Measurements from ENCODE around the gene COL23A1.
"Not testable (repeated sequence)": the region's sequence is repeated elsewhere in the genome, so short reads cannot be mapped to it uniquely, and the experiment has no call there.

The COL23A1 gene

DNA sequence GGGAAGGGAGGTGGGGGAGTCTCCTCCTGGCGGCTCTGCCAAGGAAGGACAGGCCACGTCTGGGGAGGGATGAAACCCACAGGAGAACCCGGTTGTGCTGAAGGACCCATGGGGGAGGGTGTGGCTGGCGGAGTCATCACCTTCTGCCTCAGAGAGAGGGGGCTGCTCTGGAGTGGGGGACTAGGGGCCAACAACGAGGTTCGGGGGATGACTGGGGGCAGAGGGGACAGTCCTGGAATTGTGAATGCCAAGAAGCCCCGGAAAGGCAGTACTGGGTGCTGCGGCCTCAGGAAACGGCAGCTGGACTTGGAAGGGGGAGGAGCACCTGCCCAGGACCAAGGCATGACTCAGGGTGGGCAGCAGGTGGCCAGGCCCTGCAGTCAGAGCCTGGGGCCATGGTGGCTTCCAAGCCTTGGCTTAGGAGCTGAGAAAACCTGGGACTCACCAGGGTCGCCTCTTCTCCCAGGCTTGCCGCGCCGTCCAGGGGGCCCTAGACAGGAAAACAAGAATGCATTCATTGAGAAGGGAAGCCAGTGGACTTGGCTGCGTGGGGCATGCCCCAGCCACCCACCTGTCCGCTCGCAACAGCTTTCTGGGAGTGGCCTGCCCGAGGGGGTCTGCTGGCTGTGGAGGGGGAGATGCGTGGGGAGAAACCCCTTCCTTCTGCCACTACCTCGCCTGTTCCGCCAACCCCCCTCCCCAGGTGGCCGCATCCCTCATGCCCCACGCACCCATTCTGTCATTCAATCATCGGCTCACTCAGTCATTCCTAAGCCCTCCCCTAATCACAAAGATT lies 283.6 kb downstream of the COL23A1 start:
- Histone ChIP-seq H3K27me3 (no peaks in the 10 kb centered on the region), H3K9me3 (no peaks in the 10 kb centered on the region), H3K36me3 (no peaks in the 10 kb centered on the region), H3K4me1 (ENCODE audit: control insufficient read depth in 1 of 2, insufficient read depth in 1 of 2, low read depth in 1 of 2, low read length in 1 of 2) (no peaks in the 10 kb centered on the region), H3K4me3 (ENCODE audit: low read depth in 1 of 2, low read length in 1 of 2) (no peak overlapping the region), H3K27ac (no peak overlapping the region)
- no peak for TF ChIP-seq CTCF (IDR thresholded peaks at IDR 0.05)

- no peak overlapping the region for H3K27ac ChIP-seq
- H3K4me1 ChIP-seq (ENCODE audit: control insufficient read depth in 1 of 2, insufficient read depth in 1 of 2, low read depth in 1 of 2, low read length in 1 of 2): no peaks in the 10 kb centered on the region
- H3K9me3 ChIP-seq: no peaks in the 10 kb centered on the region
- no peaks in the 10 kb centered on the region for H3K27me3 ChIP-seq
- H3K36me3 ChIP-seq: no peaks in the 10 kb centered on the region
- H3K4me3 ChIP-seq (ENCODE audit: low read depth in 1 of 2, low read length in 1 of 2): no peak overlapping the region
- no peak for TF ChIP-seq CTCF (IDR thresholded peaks at IDR 0.05)
Observed at GRCh38 chr5:178305801-178306200, 284.4 kb downstream of the COL23A1 start.

- no peaks in the 10 kb centered on the region for H3K36me3 ChIP-seq
- H3K4me1 ChIP-seq (ENCODE audit: control insufficient read depth in 1 of 2, insufficient read depth in 1 of 2, low read depth in 1 of 2, low read length in 1 of 2): no peaks in the 10 kb centered on the region
- H3K9me3 ChIP-seq: no peaks in the 10 kb centered on the region
- no peak for TF ChIP-seq CTCF (IDR thresholded peaks at IDR 0.05)
- no peak overlapping the region for H3K27ac ChIP-seq
- H3K4me3 ChIP-seq (ENCODE audit: low read depth in 1 of 2, low read length in 1 of 2): no peak overlapping the region
- no peaks in the 10 kb centered on the region for H3K27me3 ChIP-seq
Observed at GRCh38 chr5:178304761-178305645, 285.2 kb downstream of the COL23A1 start.

DNA sequence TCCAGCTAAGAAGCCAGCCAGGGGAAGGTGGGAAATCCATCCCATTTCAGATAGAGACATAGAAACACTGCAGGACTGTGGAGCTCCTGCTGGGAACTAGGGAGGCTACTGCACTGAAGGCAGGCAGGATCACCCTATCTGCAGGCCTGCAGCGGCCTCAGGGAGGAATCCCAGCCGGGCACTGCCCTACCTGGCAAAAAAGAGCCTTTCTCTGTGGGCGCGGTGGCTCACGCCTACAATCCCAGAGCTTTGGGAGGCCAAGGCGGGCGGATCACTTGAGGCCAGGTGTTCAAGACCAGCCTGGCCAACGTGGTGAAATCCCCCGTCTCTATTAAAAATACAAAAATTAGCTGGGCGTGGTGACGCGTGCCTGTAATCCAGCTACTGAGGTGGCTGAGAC lies 286.2 kb downstream of the COL23A1 start:
- TF ChIP-seq CTCF (IDR thresholded peaks at IDR 0.05): no peak
- Histone ChIP-seq H3K4me3 (ENCODE audit: low read depth in 1 of 2, low read length in 1 of 2) (no peak overlapping the region), H3K27ac (no peak overlapping the region), H3K36me3 (no peaks in the 10 kb centered on the region), H3K27me3 (no peaks in the 10 kb centered on the region), H3K9me3 (no peaks in the 10 kb centered on the region), H3K4me1 (ENCODE audit: control insufficient read depth in 1 of 2, insufficient read depth in 1 of 2, low read depth in 1 of 2, low read length in 1 of 2) (no peaks in the 10 kb centered on the region)

DNA sequence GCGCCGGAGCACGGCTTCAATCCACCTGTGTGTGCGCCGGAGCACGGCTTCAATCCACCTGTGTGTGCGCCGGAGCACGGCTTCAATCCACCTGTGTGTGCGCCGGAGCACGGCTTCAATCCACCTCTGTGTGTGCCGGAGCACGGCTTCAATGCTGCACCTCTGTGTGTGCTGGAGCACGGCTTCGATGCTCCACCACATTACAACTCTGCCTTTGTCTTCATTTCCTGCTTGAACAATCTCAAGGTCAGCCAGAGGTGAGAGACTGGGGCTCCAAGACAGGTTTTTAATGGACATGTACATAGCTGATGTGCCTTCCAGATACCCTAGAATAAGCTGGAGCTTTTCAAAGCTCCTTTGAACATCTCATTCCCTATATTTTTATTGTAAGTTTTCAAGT lies 287.9 kb downstream of the COL23A1 start:
- not testable (repeated sequence) for H3K4me3 ChIP-seq (ENCODE audit: low read depth in 1 of 2, low read length in 1 of 2); H3K27ac ChIP-seq; H3K27me3 ChIP-seq; H3K9me3 ChIP-seq; H3K36me3 ChIP-seq; H3K4me1 ChIP-seq (ENCODE audit: control insufficient read depth in 1 of 2, insufficient read depth in 1 of 2, low read depth in 1 of 2, low read length in 1 of 2)

GRCh38 chr5:178301641-178302040 lies 288.6 kb downstream of the COL23A1 start:
- Histone ChIP-seq H3K4me1 (ENCODE audit: control insufficient read depth in 1 of 2, insufficient read depth in 1 of 2, low read depth in 1 of 2, low read length in 1 of 2) (no peaks in the 10 kb centered on the region), H3K9me3 (no peaks in the 10 kb centered on the region), H3K36me3 (no peaks in the 10 kb centered on the region), H3K4me3 (ENCODE audit: low read depth in 1 of 2, low read length in 1 of 2) (no peak overlapping the region), H3K27ac (no peak overlapping the region), H3K27me3 (no peaks in the 10 kb centered on the region)
- no peak for TF ChIP-seq CTCF (IDR thresholded peaks at IDR 0.05)

Data from neutrophil (primary cell).